ENCODE results near the gene FBXL22.

- TF ChIP-seq CTCF (conservative IDR thresholded peaks at IDR 0.05; ENCODE audit: low read length) (no peak), EZH2phosphoT487 (IDR thresholded peaks at IDR 0.05; ENCODE audit: borderline replicate concordance) (no peak)
Observed at GRCh38 chr15:63582179-63582578, 15.0 kb upstream of the FBXL22 start.
